NB4 (cell line): ENCODE data around the gene SP100.

Source experiments
- CTCF ChIP-seq: IDR thresholded peaks from one replicate; pipeline ENCODE4 v1.5.1; 2012; ENCODE audit warnings: low read depth, low read length
- MYC ChIP-seq: IDR thresholded peaks from 2 replicates; pipeline ENCODE4 v1.6.1; 2011; ENCODE audit warnings: low read depth, low read length
- POLR2A ChIP-seq: IDR thresholded peaks from 2 replicates; pipeline ENCODE4 v1.6.1; 2011; ENCODE audit warnings: mild to moderate bottlenecking; ENCODE audit not compliant: insufficient read length; ENCODE audit errors: extremely low read depth

GRCh38 chr2:230520875-230521155 is 104.8 kb downstream of the SP100 start:
- TF ChIP-seq POLR2A (no peak), CTCF (no peak), MYC (no peak)
